Naive thymus-derived CD8-positive, alpha-beta T cell (primary cell): ENCODE results near the gene PPFIBP1. TPM values are rescaled to one million over a fixed set of nuclear protein-coding genes. Genes with fewer than 3 reads are reported as not detected.
A peak's percentile ranks its signal among the peaks of the same experiment; 100 is the strongest.

Experiments
- ATAC-seq, 2 donors: fragments of 150-1000 bp; cut with Tn5 transposase in 1 of 2; sonication (Bioruptor Pico), chemical (Tn5 transposase) in 1 of 2; 1 replicate in 1 of 2; 2 replicates in 1 of 2; pipeline ENCODE4 v1.10.0; 2021; ENCODE audit warnings: mild to moderate bottlenecking in 2 of 2, moderate library complexity in 2 of 2
- POLR2A ChIA-PET: fragments of 350-600 bp; sonication (Branson Sonifier 250); formaldehyde crosslinking; loops from one replicate; lab custom pipeline; 2021; ENCODE audit warnings: antibody characterized with exemption; lab: Charles Lee
- DNase-seq, 10 donors: peaks; one replicate each; pipeline versions ENCODE4 v3.0.0 to v3.0.0-alpha.2; 2020 to 2022
- H3K27ac Mint-ChIP-seq, 10 donors: one replicate each; pipeline ENCODE4 v1.8.0; 2020 to 2022; ENCODE audit warnings: mild to moderate bottlenecking in 10 of 10, mixed read lengths in 10 of 10, moderate library complexity in 4 of 10, inconsistent platforms in 1 of 10
- H3K27me3 Mint-ChIP-seq, 5 donors: one replicate each; pipeline ENCODE4 v1.8.0; 2021 to 2022; ENCODE audit warnings: mixed read lengths in 5 of 5
- H3K36me3 Mint-ChIP-seq, 3 donors: one replicate each; pipeline ENCODE4 v1.8.0; 2020 to 2022; ENCODE audit warnings: mixed read lengths in 3 of 3, mild to moderate bottlenecking in 2 of 3, inconsistent platforms in 1 of 3
- H3K4me1 Mint-ChIP-seq, 4 donors: one replicate each; pipeline ENCODE4 v1.8.0; 2021 to 2022; ENCODE audit warnings: mixed read lengths in 4 of 4
- H3K4me3 Mint-ChIP-seq, 10 donors: one replicate each; pipeline ENCODE4 v1.8.0; 2020 to 2022; ENCODE audit warnings: mild to moderate bottlenecking in 10 of 10, mixed read lengths in 10 of 10, moderate library complexity in 6 of 10, inconsistent platforms in 1 of 10
- H3K9me3 Mint-ChIP-seq, 9 donors: one replicate each; pipeline ENCODE4 v1.8.0; 2020 to 2022; ENCODE audit warnings: mixed read lengths in 9 of 9, mild to moderate bottlenecking in 3 of 9, inconsistent platforms in 1 of 9, moderate library complexity in 1 of 9
- polyA plus RNA-seq, 3 donors: library from polyadenylated mRNA; unstranded; fragments of 300-500 nt; fragmentation: Illumina TruSeq; gene quantifications; one replicate each; pipeline ENCODE4 v1.2.3, GENCODE V29; 2021
- total RNA-seq, 8 experiments: library from RNA in 2 of 8; stranded (reverse) in 2 of 8; gene quantifications; one replicate each; pipeline ENCODE4 v1.2.3 and lab custom pipeline; 2021 to 2026

The PPFIBP1 gene
- total and polyA plus RNA-seq, 5 experiments from 2014 or later: 3.8 to 9.2 (median 4.1) TPM

GRCh38 chr12:27561535-27562350 lies 37.7 kb downstream of the PPFIBP1 start:
- Mint-ChIP-seq H3K4me1 (peaks cover 2 to 6% (median 4%) of the 10 kb centered on the region in 4 donors), H3K27me3 (peaks cover 0 to 3% (median 0%) of the 10 kb centered on the region in 5 donors), H3K9me3 (no peaks in the 10 kb centered on the region), H3K36me3 (no peaks in the 10 kb centered on the region), H3K27ac (peak overlapping the region in 2 of 10 donors; percentile 12 to 67), H3K4me3 (no peak overlapping the region)
- POLR2A ChIA-PET: no interaction called here
- no peak for ATAC-seq
- no peak for DNase-seq

- Mint-ChIP-seq H3K4me3 (no peak overlapping the region), H3K27me3 (peaks cover 0 to 3% (median 0%) of the 10 kb centered on the region in 5 donors), H3K27ac (peak overlapping the region in 1 of 10 donors; percentile 27), H3K36me3 (no peaks in the 10 kb centered on the region), H3K4me1 (peaks cover 0 to 2% (median 0%) of the 10 kb centered on the region in 4 donors), H3K9me3 (no peaks in the 10 kb centered on the region)
- DNase-seq: no peak
- no peak for ATAC-seq
- POLR2A ChIA-PET: no interaction called here
These were observed 40.7 kb downstream of the PPFIBP1 start for GRCh38 chr12:27564612-27565213.

- Mint-ChIP-seq H3K27me3 (peaks cover 0 to 3% (median 0%) of the 10 kb centered on the region in 5 donors), H3K4me3 (no peak overlapping the region), H3K36me3 (no peaks in the 10 kb centered on the region), H3K27ac (no peak overlapping the region), H3K4me1 (peaks cover 0 to 2% (median 0%) of the 10 kb centered on the region in 4 donors), H3K9me3 (no peaks in the 10 kb centered on the region)
- ATAC-seq (no peak), DNase-seq (no peak)
- POLR2A ChIA-PET: no interaction called here
These were observed 42.2 kb downstream of the PPFIBP1 start for GRCh38 chr12:27566159-27566558.

DNA sequence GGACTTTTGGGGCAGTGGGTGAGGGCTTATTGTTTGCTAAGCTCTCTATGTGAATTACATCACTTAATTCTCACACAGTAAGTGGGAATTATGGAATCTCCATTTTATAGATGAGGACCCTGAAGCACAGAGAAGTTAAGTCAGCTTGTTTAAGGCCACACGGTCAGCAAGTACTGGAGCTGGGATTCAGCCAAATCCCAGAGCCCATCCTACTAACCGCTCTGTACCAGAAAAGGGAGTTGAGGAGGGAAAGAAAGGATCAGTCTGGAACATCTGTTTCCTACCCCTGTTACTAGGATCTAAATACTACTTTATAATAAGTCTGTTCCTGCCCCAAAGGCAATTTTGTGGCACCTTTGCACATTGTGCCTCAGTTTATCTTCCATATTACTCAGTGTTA lies 42.6 kb downstream of the PPFIBP1 start:
- H3K4me1 Mint-ChIP-seq: peaks cover 0 to under 1% (median 0%) of the 10 kb centered on the region in 4 donors
- H3K9me3 Mint-ChIP-seq: no peaks in the 10 kb centered on the region
- H3K4me3 Mint-ChIP-seq: no peak overlapping the region
- DNase-seq: no peak
- ATAC-seq: no peak
- H3K27me3 Mint-ChIP-seq: peaks cover 0 to 3% (median 0%) of the 10 kb centered on the region in 5 donors
- H3K27ac Mint-ChIP-seq: no peak overlapping the region
- H3K36me3 Mint-ChIP-seq: no peaks in the 10 kb centered on the region
- POLR2A ChIA-PET: no interaction called here

GRCh38 chr12:27571463-27571862 lies 47.5 kb downstream of the PPFIBP1 start:
- no peak overlapping the region for H3K27ac Mint-ChIP-seq
- POLR2A ChIA-PET: no interaction called here
- ATAC-seq: no peak

GRCh38 chr12:27572486-27573255 lies 48.7 kb downstream of the PPFIBP1 start:
- no peaks in the 10 kb centered on the region for H3K27me3 Mint-ChIP-seq
- H3K36me3 Mint-ChIP-seq: no peaks in the 10 kb centered on the region
- ATAC-seq: no peak
- H3K9me3 Mint-ChIP-seq: no peaks in the 10 kb centered on the region
- POLR2A ChIA-PET: no interaction called here
- peaks cover 1 to 18% (median 5%) of the 10 kb centered on the region in 4 donors for H3K4me1 Mint-ChIP-seq
- no peak overlapping the region for H3K27ac Mint-ChIP-seq
- no peak for DNase-seq
- H3K4me3 Mint-ChIP-seq: no peak overlapping the region

More at GRCh38 chr12:27571463-27571862, 47.5 kb downstream of the PPFIBP1 start:
- Mint-ChIP-seq H3K9me3 (no peaks in the 10 kb centered on the region), H3K4me3 (no peak overlapping the region), H3K27me3 (no peaks in the 10 kb centered on the region), H3K4me1 (peaks cover 1 to 14% (median 5%) of the 10 kb centered on the region in 4 donors), H3K36me3 (no peaks in the 10 kb centered on the region)
- DNase-seq: no peak

DNA sequence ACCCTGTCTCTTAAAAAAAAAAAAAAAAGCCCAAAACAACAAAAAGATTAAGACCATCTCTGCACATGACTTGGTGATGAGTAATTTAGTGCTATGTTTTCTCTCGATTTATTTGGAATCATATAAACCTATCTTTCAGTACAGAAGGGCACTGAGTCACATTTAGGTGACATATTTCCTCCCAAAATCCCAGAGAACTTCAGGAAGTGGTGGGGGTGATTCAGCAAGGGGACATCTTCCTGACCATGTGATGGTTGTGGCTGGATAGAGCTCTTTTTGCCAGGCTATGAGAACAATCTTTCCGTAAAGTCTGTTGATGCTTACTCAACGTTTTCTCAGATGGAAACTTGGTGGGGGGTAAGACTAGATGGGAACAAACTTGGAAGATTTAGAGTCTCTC lies 50.0 kb downstream of the PPFIBP1 start:
- Mint-ChIP-seq H3K9me3 (no peaks in the 10 kb centered on the region), H3K4me1 (peaks cover 1 to 20% (median 5%) of the 10 kb centered on the region in 4 donors), H3K27ac (no peak overlapping the region), H3K27me3 (no peaks in the 10 kb centered on the region), H3K36me3 (peaks cover 0 to 4% (median 0%) of the 10 kb centered on the region in 3 donors), H3K4me3 (no peak overlapping the region)
- DNase-seq: no peak
- POLR2A ChIA-PET: no interaction called here
- no peak for ATAC-seq

- POLR2A ChIA-PET: no interaction called here
- Mint-ChIP-seq H3K4me1 (peaks cover 2 to 26% (median 8%) of the 10 kb centered on the region in 4 donors), H3K27me3 (no peaks in the 10 kb centered on the region), H3K36me3 (peaks cover 0 to 4% (median 0%) of the 10 kb centered on the region in 3 donors), H3K4me3 (no peak overlapping the region), H3K27ac (no peak overlapping the region), H3K9me3 (no peaks in the 10 kb centered on the region)
- no peak for ATAC-seq
- no peak for DNase-seq
These were observed 51.2 kb downstream of the PPFIBP1 start for GRCh38 chr12:27575090-27575761.

DNA sequence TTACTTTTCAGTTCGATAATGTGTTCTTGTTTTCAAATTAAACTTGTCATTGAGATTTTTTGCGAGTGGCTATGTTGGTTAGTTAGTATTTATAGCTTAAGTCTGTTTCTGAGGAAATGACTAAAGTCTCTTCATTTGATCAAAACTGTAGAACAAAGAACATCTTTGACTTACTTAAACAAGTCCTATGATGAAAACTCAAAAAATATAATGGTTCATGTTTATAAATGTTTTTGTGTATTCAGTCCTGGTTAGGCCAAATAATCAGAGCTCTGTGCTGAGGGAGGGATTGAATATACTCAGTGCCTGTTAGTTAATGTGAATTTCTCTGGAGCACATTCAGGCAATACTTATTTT lies 51.7 kb downstream of the PPFIBP1 start:
- no peak overlapping the region for H3K4me3 Mint-ChIP-seq
- POLR2A ChIA-PET: no interaction called here

GRCh38 chr12:27576667-27577347 lies 52.8 kb downstream of the PPFIBP1 start:
- peaks cover 0 to 4% (median 0%) of the 10 kb centered on the region in 3 donors for H3K36me3 Mint-ChIP-seq
- no peak overlapping the region for H3K27ac Mint-ChIP-seq
- no peaks in the 10 kb centered on the region for H3K9me3 Mint-ChIP-seq
- ATAC-seq (no peak), DNase-seq (no peak)
- H3K4me1 Mint-ChIP-seq: peaks cover 2 to 26% (median 10%) of the 10 kb centered on the region in 4 donors
- no peak overlapping the region for H3K4me3 Mint-ChIP-seq
- no peaks in the 10 kb centered on the region for H3K27me3 Mint-ChIP-seq
- POLR2A ChIA-PET: no interaction called here

More for the DNA sequence above, 51.7 kb downstream of the PPFIBP1 start:
- DNase-seq: no peak
- H3K27me3 Mint-ChIP-seq: no peaks in the 10 kb centered on the region
- no peak overlapping the region for H3K27ac Mint-ChIP-seq
- peaks cover 0 to 4% (median 0%) of the 10 kb centered on the region in 3 donors for H3K36me3 Mint-ChIP-seq
- ATAC-seq: no peak
- H3K4me1 Mint-ChIP-seq: peaks cover 2 to 26% (median 8%) of the 10 kb centered on the region in 4 donors
- no peaks in the 10 kb centered on the region for H3K9me3 Mint-ChIP-seq

- Mint-ChIP-seq H3K36me3 (peaks cover 0 to 4% (median 0%) of the 10 kb centered on the region in 3 donors), H3K9me3 (no peaks in the 10 kb centered on the region), H3K4me3 (no peak overlapping the region), H3K27me3 (no peaks in the 10 kb centered on the region), H3K27ac (no peak overlapping the region), H3K4me1 (peaks cover 2 to 26% (median 13%) of the 10 kb centered on the region in 4 donors)
- POLR2A ChIA-PET: no interaction called here
- ATAC-seq: no peak
- no peak for DNase-seq
These were observed 53.7 kb downstream of the PPFIBP1 start for GRCh38 chr12:27577688-27578087.
